Measurements from ENCODE around the gene CYB5R2. TPM values are rescaled to one million over a fixed set of nuclear protein-coding genes. Genes with fewer than 3 reads are reported as not detected.

CYB5R2 gene
- total and polyA plus RNA-seq, 2 donors (not counting 1 experiment from before 2014, with no cell fraction given), result 1.4 to 4.8 TPM

DNA sequence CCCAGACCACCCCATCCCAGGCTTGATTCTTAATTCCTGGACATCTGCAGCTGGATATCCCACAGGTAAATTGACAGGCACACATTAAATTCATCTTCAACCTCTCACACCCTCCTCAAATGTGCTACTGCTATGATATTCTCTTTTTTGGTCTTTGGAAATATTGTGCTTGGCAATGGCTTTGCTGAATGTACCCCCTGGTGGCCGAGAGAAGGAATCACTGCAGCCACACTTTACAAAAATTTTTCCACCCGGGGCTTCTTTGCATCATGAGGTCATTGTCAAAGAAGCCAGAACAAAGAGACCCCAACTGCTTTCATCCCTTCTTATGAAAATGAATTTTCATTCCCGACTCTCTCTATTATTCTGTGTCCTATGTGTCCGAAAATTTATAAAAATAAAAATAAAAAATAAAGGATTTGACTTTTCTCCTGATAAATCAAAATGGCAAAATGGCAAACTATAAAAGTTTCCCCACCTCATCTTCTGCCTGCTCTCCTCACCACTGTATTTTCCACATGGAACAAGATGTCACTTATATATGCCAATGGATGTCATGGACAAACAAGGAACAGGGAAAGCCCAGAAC is 15.0 kb upstream of the CYB5R2 start:
- Mint-ChIP-seq H3K4me3 (no peak overlapping the region), H3K27me3 (peaks cover 31% of the 10 kb centered on the region), H3K27ac (no peak overlapping the region), H3K4me1 (no peaks in the 10 kb centered on the region), H3K9me3 (ENCODE audit: insufficient read depth) (no peaks in the 10 kb centered on the region)
- Histone ChIP-seq H3K4me2 (replicated peaks; ENCODE audit: low read depth, low read length, poor library complexity, severe bottlenecking) (no peak overlapping the region), H3K4me3 (ENCODE audit: control extremely low read depth in 1 of 5, extremely low read depth in 1 of 5, insufficient read depth in 1 of 5, low read depth in 2 of 5, low read length in 4 of 5) (no peak overlapping the region), H3K9me3 (ENCODE audit: control extremely low read depth in 1 of 3, control insufficient read depth in 2 of 3, insufficient read depth in 1 of 3, low read length in 2 of 3) (no peaks in the 10 kb centered on the region), H3K36me3 (replicated peaks in 1 of 2; ENCODE audit: control extremely low read depth in 1 of 2, control insufficient read depth in 1 of 2, extremely low read depth in 1 of 2, insufficient read depth in 2 of 2, low read length in 1 of 2) (no peaks in the 10 kb centered on the region), H3K27me3 (replicated peaks in 1 of 4; ENCODE audit: control extremely low read depth in 1 of 4, control insufficient read depth in 3 of 4, insufficient read depth in 4 of 4, low read length in 3 of 4) (peaks cover 0 to 5% (median 3%) of the 10 kb centered on the region in 4 experiments), H3K79me2 (ENCODE audit: control insufficient read depth, insufficient read depth, low read length) (no peaks in the 10 kb centered on the region), H3K27ac (ENCODE audit: low read length in 2 of 2) (no peak overlapping the region), H3K9ac (ENCODE audit: low read length) (no peak overlapping the region), H4K20me1 (ENCODE audit: control insufficient read depth, insufficient read depth, low read length, poor library complexity, severe bottlenecking) (no peaks in the 10 kb centered on the region), H2AFZ (ENCODE audit: insufficient read depth, low read depth, low read length, poor library complexity, severe bottlenecking) (no peak overlapping the region), H3K4me1 (ENCODE audit: control insufficient read depth in 2 of 2, insufficient read depth in 2 of 2, low read length in 2 of 2) (no peaks in the 10 kb centered on the region)
- intact Hi-C loops (cut with micrococcal nuclease), result loop anchor here (1.0 to 2.0 kb wide), 2 partner anchors 336 to 590 kb away; no protein-coding TSS in a partner anchor
- CTCF ChIA-PET, result interaction anchor here (0.9 to 7.3 kb wide), 10 partner anchors 9 to 592 kb away, joined by 4 to 137 read pairs (median 5); no protein-coding TSS in a partner anchor
- TF ChIP-seq, protein P1, sequence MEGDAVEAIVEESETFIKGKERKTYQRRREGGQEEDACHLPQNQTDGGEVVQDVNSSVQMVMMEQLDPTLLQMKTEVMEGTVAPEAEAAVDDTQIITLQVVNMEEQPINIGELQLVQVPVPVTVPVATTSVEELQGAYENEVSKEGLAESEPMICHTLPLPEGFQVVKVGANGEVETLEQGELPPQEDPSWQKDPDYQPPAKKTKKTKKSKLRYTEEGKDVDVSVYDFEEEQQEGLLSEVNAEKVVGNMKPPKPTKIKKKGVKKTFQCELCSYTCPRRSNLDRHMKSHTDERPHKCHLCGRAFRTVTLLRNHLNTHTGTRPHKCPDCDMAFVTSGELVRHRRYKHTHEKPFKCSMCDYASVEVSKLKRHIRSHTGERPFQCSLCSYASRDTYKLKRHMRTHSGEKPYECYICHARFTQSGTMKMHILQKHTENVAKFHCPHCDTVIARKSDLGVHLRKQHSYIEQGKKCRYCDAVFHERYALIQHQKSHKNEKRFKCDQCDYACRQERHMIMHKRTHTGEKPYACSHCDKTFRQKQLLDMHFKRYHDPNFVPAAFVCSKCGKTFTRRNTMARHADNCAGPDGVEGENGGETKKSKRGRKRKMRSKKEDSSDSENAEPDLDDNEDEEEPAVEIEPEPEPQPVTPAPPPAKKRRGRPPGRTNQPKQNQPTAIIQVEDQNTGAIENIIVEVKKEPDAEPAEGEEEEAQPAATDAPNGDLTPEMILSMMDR (IDR thresholded peaks at IDR 0.05), result peak; percentile 90
- no peak for TF ChIP-seq EZH2 (IDR thresholded peaks at IDR 0.05; ENCODE audit: borderline replicate concordance, insufficient read depth, low read depth, low read length, poor library complexity, severe bottlenecking)
- DNase-seq (peak; percentile 48), ATAC-seq (ENCODE audit: low read depth) (peak; percentile 54)
- POLR2A ChIA-PET, result no interaction called here
- 0% methylated on average over 2 of the region's 4 CpGs for WGBS (ENCODE audit: insufficient coverage)

DNA sequence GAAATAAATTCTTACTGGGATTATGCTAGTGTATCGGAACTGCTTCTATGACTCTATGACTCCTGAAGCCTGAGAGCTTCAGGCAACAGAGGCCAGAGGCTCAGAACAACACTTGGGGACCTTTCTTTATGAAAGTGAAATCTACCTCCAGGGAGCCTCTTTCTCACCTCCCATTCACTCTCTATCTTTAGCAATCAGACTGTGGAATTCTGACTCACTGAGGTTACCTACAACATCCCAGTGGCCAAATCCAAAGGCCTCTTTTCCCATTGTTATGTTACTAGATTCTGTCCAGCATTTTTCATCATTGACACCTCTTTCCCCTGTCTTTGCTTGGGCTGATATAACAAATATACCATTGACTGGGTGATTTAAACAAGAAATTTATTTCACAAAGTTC is 14.1 kb upstream of the CYB5R2 start:
- Histone ChIP-seq H4K20me1 (ENCODE audit: control insufficient read depth, insufficient read depth, low read length, poor library complexity, severe bottlenecking) (no peaks in the 10 kb centered on the region), H3K4me1 (ENCODE audit: control insufficient read depth in 2 of 2, insufficient read depth in 2 of 2, low read length in 2 of 2) (no peaks in the 10 kb centered on the region), H3K4me3 (ENCODE audit: control extremely low read depth in 1 of 5, extremely low read depth in 1 of 5, insufficient read depth in 1 of 5, low read depth in 2 of 5, low read length in 4 of 5) (no peak overlapping the region), H3K4me2 (replicated peaks; ENCODE audit: low read depth, low read length, poor library complexity, severe bottlenecking) (no peak overlapping the region), H3K27ac (ENCODE audit: low read length in 2 of 2) (no peak overlapping the region), H3K9ac (ENCODE audit: low read length) (no peak overlapping the region), H3K27me3 (replicated peaks in 1 of 4; ENCODE audit: control extremely low read depth in 1 of 4, control insufficient read depth in 3 of 4, insufficient read depth in 4 of 4, low read length in 3 of 4) (no peaks in the 10 kb centered on the region), H3K9me3 (ENCODE audit: control extremely low read depth in 1 of 3, control insufficient read depth in 2 of 3, insufficient read depth in 1 of 3, low read length in 2 of 3) (no peaks in the 10 kb centered on the region), H3K79me2 (ENCODE audit: control insufficient read depth, insufficient read depth, low read length) (no peaks in the 10 kb centered on the region), H2AFZ (ENCODE audit: insufficient read depth, low read depth, low read length, poor library complexity, severe bottlenecking) (no peak overlapping the region), H3K36me3 (replicated peaks in 1 of 2; ENCODE audit: control extremely low read depth in 1 of 2, control insufficient read depth in 1 of 2, extremely low read depth in 1 of 2, insufficient read depth in 2 of 2, low read length in 1 of 2) (no peaks in the 10 kb centered on the region)
- H3K27ac Mint-ChIP-seq, result no peak overlapping the region
- ATAC-seq (ENCODE audit: low read depth), result no peak
- no peaks in the 10 kb centered on the region for H3K9me3 Mint-ChIP-seq (ENCODE audit: insufficient read depth)
- CTCF ChIA-PET, result interaction anchor here (0.5 to 7.3 kb wide), 15 partner anchors 8 to 1387 kb away, joined by 3 to 137 read pairs (median 5); no protein-coding TSS in a partner anchor
- TF ChIP-seq, protein P1 (IDR thresholded peaks at IDR 0.05), result no peak
- TF ChIP-seq EZH2 (IDR thresholded peaks at IDR 0.05; ENCODE audit: borderline replicate concordance, insufficient read depth, low read depth, low read length, poor library complexity, severe bottlenecking), result no peak
- POLR2A ChIA-PET, result no interaction called here
- DNase-seq, result no peak
- H3K27me3 Mint-ChIP-seq, result peaks cover 25% of the 10 kb centered on the region
- no CpG with 5 or more reads among the region's 1 CpG for WGBS (ENCODE audit: insufficient coverage)
- H3K4me1 Mint-ChIP-seq, result no peaks in the 10 kb centered on the region
- no peak overlapping the region for H3K4me3 Mint-ChIP-seq
- intact Hi-C loops (cut with micrococcal nuclease), result no loop called here
